HepG2 (cell line): ENCODE data around the gene GALNT10. TPM values are rescaled to one million over a fixed set of nuclear protein-coding genes. Genes with fewer than 3 reads are reported as not detected.

ENCODE experiments used
- ATAC-seq: fragments of 200-7000 bp; cut with Tn5 transposase; 3 replicates; pipeline ENCODE4 v1.9.1; 2020; ENCODE audit warnings: mild to moderate bottlenecking, moderate library complexity
- BruUV-seq: library from RNA; stranded (reverse); fragments of 400-500 nt; replicated peaks from 2 replicates; lab custom pipeline; 2021; lab: Mats Ljungman, UMichigan
- CTCF ChIA-PET: fragments of 300-600 bp; formaldehyde crosslinking; extraction: SDS; loops from one replicate; lab custom pipeline; 2021; ENCODE audit warnings: low total read pairs, inconsistent platforms, low intra/inter-chr PET ratio; lab: Yijun Ruan, JAX
- POLR2A ChIA-PET: fragments of 350-600 bp; sonication (Branson Sonifier 250); formaldehyde crosslinking; loops from one replicate; lab custom pipeline; 2020; ENCODE audit warnings: antibody characterized with exemption, inconsistent platforms; lab: Yijun Ruan, JAX
- DNase-seq: peaks from one replicate; pipeline ENCODE4 v3.0.0-alpha.2; 2015; ENCODE audit warnings: low spot score
- FAIRE-seq: peaks from 3 replicates; lab custom pipeline; 2011; peaks lifted over from hg19 to GRCh38; lab: Jason Lieb, UNC
- H2AFZ ChIP-seq: one replicate; pipeline ENCODE4 v1.6.1; 2011; ENCODE audit warnings: low read length, inconsistent platforms
- H3K27ac ChIP-seq: fragments of 300-600 bp; 3 replicates; pipeline ENCODE4 v1.8.0; 2011; ENCODE audit warnings: mixed run types, mild to moderate bottlenecking, mixed read lengths, low read length, inconsistent platforms; ENCODE audit not compliant: insufficient read depth; ENCODE audit errors: extremely low read length
- H3K27me3 ChIP-seq, 2 experiments: fragments of 200-600 bp in 1 of 2; 2 replicates in 1 of 2; 3 replicates in 1 of 2; pipeline versions ENCODE4 v1.6.0 to v1.8.0; 2011; ENCODE audit warnings: low read length in 2 of 2, mild to moderate bottlenecking in 2 of 2, moderate library complexity in 2 of 2, inconsistent platforms in 1 of 2; ENCODE audit not compliant: insufficient read depth in 2 of 2, control insufficient read depth in 1 of 2
- H3K36me3 ChIP-seq, 2 experiments: fragments of 200-600 bp in 1 of 2; replicated peaks in 1 of 2; 2 replicates in 1 of 2; 3 replicates in 1 of 2; pipeline versions ENCODE4 v1.5.1 to v1.8.0; 2011; ENCODE audit warnings: low read length in 2 of 2, inconsistent platforms in 1 of 2; ENCODE audit not compliant: insufficient read depth in 2 of 2, control insufficient read depth in 1 of 2
- H3K4me1 ChIP-seq: 2 replicates; pipeline ENCODE4 v1.5.1; 2012; ENCODE audit warnings: low read length, inconsistent platforms; ENCODE audit not compliant: insufficient read depth
- H3K4me2 ChIP-seq: 2 replicates; pipeline ENCODE4 v1.6.0; 2011; ENCODE audit warnings: low read depth, low read length, inconsistent platforms
- H3K4me3 ChIP-seq, 3 experiments: fragments of 200-600 bp in 1 of 3; sonication (generic), shearing (Covaris generic) in 1 of 3; replicated peaks in 1 of 3; 2 replicates each; pipeline ENCODE4 v1.5.1; 2011 to 2016; ENCODE audit warnings: low read length in 3 of 3, inconsistent platforms in 2 of 3, low read depth in 2 of 3, mild to moderate bottlenecking in 2 of 3, control low read depth in 1 of 3, mixed read lengths in 1 of 3; ENCODE audit not compliant: insufficient read depth in 1 of 3
- H3K79me2 ChIP-seq: one replicate; pipeline ENCODE4 v1.6.1; 2011; ENCODE audit warnings: low read length, inconsistent platforms; ENCODE audit not compliant: insufficient read depth
- H3K9ac ChIP-seq: 2 replicates; pipeline ENCODE4 v1.6.0; 2011; ENCODE audit warnings: mild to moderate bottlenecking, low read depth, low read length, inconsistent platforms; ENCODE audit not compliant: insufficient read depth
- H3K9me3 ChIP-seq: 2 replicates; pipeline ENCODE4 v1.5.1; 2012; ENCODE audit warnings: mild to moderate bottlenecking, low read length
- H4K20me1 ChIP-seq: 2 replicates; pipeline ENCODE4 v1.6.0; 2011; ENCODE audit warnings: inconsistent platforms, mild to moderate bottlenecking, low read length, moderate library complexity; ENCODE audit not compliant: insufficient read depth
- AKAP8 ChIP-seq: sonication (generic); formaldehyde crosslinking; IDR thresholded peaks from 2 replicates; pipeline ENCODE4 v1.5.1; 2020; ENCODE audit warnings: mild to moderate bottlenecking, missing genetic modification reagents
- FOXP1 ChIP-seq, 2 experiments: fragments of 450-650 bp in 1 of 2; IDR thresholded peaks; 2 replicates each; pipeline ENCODE4 v1.6.1; 2017 to 2018; ENCODE audit warnings: antibody characterized with exemption in 1 of 2
- KAT7 ChIP-seq: IDR thresholded peaks from 2 replicates; pipeline ENCODE4 v1.6.1; 2018; ENCODE audit warnings: borderline replicate concordance, missing compliant biosample characterization
- KDM1A ChIP-seq: IDR thresholded peaks from 2 replicates; pipeline ENCODE4 v1.6.1; 2016; ENCODE audit warnings: missing compliant biosample characterization
- MED8 ChIP-seq: sonication (generic); formaldehyde crosslinking; IDR thresholded peaks from 2 replicates; pipeline ENCODE4 v1.8.1; 2023; ENCODE audit warnings: mild to moderate bottlenecking, missing genetic modification reagents; ENCODE audit not compliant: insufficient replicate concordance
- PPARG ChIP-seq: conservative IDR thresholded peaks from 2 replicates; pipeline ENCODE4 v1.6.1; 2016; ENCODE audit warnings: missing biosample characterization, missing genetic modification reagents
- REPIN1 ChIP-seq: sonication (generic); formaldehyde crosslinking; IDR thresholded peaks from 2 replicates; pipeline ENCODE4 v1.8.0; 2022; ENCODE audit warnings: missing genetic modification reagents, low read depth, mild to moderate bottlenecking, borderline replicate concordance
- SP140L ChIP-seq: sonication (generic); formaldehyde crosslinking; IDR thresholded peaks from 2 replicates; pipeline ENCODE4 v1.4.0; 2020; ENCODE audit warnings: missing genetic modification reagents, borderline replicate concordance
- TGIF2 ChIP-seq: IDR thresholded peaks from 2 replicates; pipeline ENCODE4 v1.6.1; 2016; ENCODE audit warnings: control low read depth, missing compliant biosample characterization
- ZNF331 ChIP-seq: sonication (generic); formaldehyde crosslinking; IDR thresholded peaks from 2 replicates; pipeline ENCODE4 v1.4.0; 2020; ENCODE audit warnings: missing genetic modification reagents
- ZNF367 ChIP-seq: sonication (generic); formaldehyde crosslinking; IDR thresholded peaks from 2 replicates; pipeline ENCODE4 v1.4.0; 2020; ENCODE audit warnings: missing genetic modification reagents, borderline replicate concordance
- ZNF766 ChIP-seq: sonication (generic); formaldehyde crosslinking; IDR thresholded peaks from 2 replicates; pipeline ENCODE4 v1.5.0; 2020; ENCODE audit warnings: missing genetic modification reagents, borderline replicate concordance
- whole genome bisulfite sequencing: methylation state at CpG from one replicate; pipeline ENCODE4 v1.1.6; 2017; ENCODE audit warnings: low lambda C conversion rate; 5-methylcytosine and 5-hydroxymethylcytosine counted together
- in situ Hi-C: cut with HindIII; loops from 2 replicates; pipeline ENCODE4 v1.10.0; 2017; ENCODE audit warnings: low pct_unique_long_range_greater_than_20kb; ENCODE audit not compliant: extremely low pct_ligation_motif_present
- intact Hi-C: fragments of 100-400 bp; cut with micrococcal nuclease; formaldehyde crosslinking; loops from one replicate; pipeline ENCODE4 v1.10.0; 2022; ENCODE audit not compliant: unreplicated experiment
- polyA plus RNA-seq, 8 experiments: library from polyadenylated mRNA; depleted of rRNA in 3 of 8; stranded (reverse) in 7 of 8; unstranded in 1 of 8; fragments of >200 nt; fragmentation: Illumina TruSeq in 4 of 8; extraction: Trizol in 4 of 8; gene quantifications; 2 replicates each; pipeline versions ENCODE4 v1.2.1 to v1.2.3, GENCODE V29; 2011 to 2016; ENCODE audit warnings: low read depth in 4 of 8, missing spikeins in 1 of 8, mixed read lengths in 1 of 8; ENCODE audit not compliant: insufficient read depth in 1 of 8
- total RNA-seq, 5 experiments: library from RNA; depleted of rRNA; stranded (reverse); fragments of >200 nt; fragmentation: Illumina TruSeq; extraction: Trizol; gene quantifications; 2 replicates each; pipeline ENCODE4 v1.2.3, GENCODE V29; 2016; ENCODE audit warnings: low read depth in 1 of 5
- TF ChIP-seq, protein P1 (sequence below): sonication (generic); formaldehyde crosslinking; IDR thresholded peaks from 2 replicates; pipeline ENCODE4 v1.5.1; 2020; ENCODE audit warnings: mild to moderate bottlenecking, missing genetic modification reagents, moderate library complexity
- TF ChIP-seq, protein P2 (sequence below): sonication (generic); formaldehyde crosslinking; IDR thresholded peaks from 2 replicates; pipeline ENCODE4 v1.4.0; 2020; ENCODE audit warnings: missing genetic modification reagents

GALNT10 gene
- total and polyA plus RNA-seq, 2 of the 13 experiments (the other 11 are each of a cell fraction or from before 2014, with no cell fraction given) = 8.1 to 11.2 TPM

DNA sequence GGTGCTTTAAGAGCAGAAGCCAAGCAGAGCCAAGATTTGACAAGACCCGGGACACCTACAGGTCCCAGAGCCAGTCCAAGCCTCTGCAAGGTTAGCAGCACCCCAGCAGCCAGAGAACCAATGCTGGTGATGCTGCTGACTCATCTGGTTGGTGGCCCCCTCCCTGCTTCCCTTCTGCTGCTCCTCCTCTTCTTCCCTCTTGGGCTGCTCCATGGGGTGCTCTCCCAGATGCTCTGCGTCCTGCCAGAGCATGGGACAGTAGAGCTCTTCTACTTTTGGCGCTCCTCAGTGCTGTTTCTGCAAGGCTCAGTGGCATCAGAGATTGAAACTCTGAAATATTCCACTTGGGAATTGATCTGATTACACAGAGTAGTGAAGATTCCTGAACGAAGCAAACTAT, 179.1 kb downstream of the GALNT10 start (continued):
- TF ChIP-seq, protein P1, sequence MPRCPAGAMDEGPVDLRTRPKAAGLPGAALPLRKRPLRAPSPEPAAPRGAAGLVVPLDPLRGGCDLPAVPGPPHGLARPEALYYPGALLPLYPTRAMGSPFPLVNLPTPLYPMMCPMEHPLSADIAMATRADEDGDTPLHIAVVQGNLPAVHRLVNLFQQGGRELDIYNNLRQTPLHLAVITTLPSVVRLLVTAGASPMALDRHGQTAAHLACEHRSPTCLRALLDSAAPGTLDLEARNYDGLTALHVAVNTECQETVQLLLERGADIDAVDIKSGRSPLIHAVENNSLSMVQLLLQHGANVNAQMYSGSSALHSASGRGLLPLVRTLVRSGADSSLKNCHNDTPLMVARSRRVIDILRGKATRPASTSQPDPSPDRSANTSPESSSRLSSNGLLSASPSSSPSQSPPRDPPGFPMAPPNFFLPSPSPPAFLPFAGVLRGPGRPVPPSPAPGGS (CRISPR knock-in tag) = no peak
- TF ChIP-seq ZNF331 (CRISPR knock-in tag) = no peak
- no peak for TF ChIP-seq MED8 (CRISPR knock-in tag)
- TF ChIP-seq, protein P2, sequence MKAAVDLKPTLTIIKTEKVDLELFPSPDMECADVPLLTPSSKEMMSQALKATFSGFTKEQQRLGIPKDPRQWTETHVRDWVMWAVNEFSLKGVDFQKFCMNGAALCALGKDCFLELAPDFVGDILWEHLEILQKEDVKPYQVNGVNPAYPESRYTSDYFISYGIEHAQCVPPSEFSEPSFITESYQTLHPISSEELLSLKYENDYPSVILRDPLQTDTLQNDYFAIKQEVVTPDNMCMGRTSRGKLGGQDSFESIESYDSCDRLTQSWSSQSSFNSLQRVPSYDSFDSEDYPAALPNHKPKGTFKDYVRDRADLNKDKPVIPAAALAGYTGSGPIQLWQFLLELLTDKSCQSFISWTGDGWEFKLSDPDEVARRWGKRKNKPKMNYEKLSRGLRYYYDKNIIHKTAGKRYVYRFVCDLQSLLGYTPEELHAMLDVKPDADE = no peak

DNA sequence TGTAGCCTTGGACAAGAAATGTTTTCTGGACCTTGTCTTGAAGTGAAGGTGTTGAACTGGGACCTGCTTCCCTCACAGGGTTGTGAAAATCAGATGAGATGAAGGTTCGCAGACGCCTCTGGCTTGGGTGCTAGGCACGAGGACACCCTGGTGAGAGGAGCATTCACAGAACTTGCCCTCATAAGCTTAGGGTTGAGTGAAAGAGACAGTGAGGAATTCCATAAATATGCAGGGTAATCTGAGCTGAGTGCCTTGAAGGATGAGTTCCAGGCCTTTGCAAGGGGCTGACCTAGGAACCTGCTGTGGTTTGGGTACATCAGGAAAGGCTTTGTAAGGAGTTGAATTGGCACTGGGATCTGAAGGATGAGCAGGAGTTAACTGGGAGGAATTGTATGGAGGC, 179.6 kb downstream of the GALNT10 start:
- Histone ChIP-seq H3K27ac (no peak overlapping the region), H3K9me3 (no peaks in the 10 kb centered on the region), H3K27me3 (no peaks in the 10 kb centered on the region), H2AFZ (no peak overlapping the region), H3K4me2 (no peak overlapping the region), H3K4me1 (peaks cover 49% of the 10 kb centered on the region), H4K20me1 (no peaks in the 10 kb centered on the region), H3K9ac (no peak overlapping the region), H3K79me2 (no peaks in the 10 kb centered on the region)
- DNase-seq = no peak
- CTCF ChIA-PET = no interaction called here
- 95% methylated on average over 3 of the region's 3 CpGs for WGBS
- POLR2A ChIA-PET = no interaction called here
- no peak for TF ChIP-seq AKAP8
- TF ChIP-seq PPARG (CRISPR knock-in tag) = no peak
- no peak for TF ChIP-seq ZNF367
- no peak for TF ChIP-seq REPIN1
- TF ChIP-seq FOXP1 (IDR thresholded peaks at IDR 0.05) = no peak
- TF ChIP-seq FOXP1 (CRISPR knock-in tag; IDR thresholded peaks at IDR 0.05) = no peak
- no peak for TF ChIP-seq TGIF2 (CRISPR knock-in tag)
- TF ChIP-seq ZNF766 (CRISPR knock-in tag) = no peak
- TF ChIP-seq KDM1A (CRISPR knock-in tag) = no peak
- no peak for TF ChIP-seq KAT7 (CRISPR knock-in tag)
- TF ChIP-seq SP140L (CRISPR knock-in tag) = no peak
- TF ChIP-seq, all 625 proteins: peak for 0
- no peaks in the 10 kb centered on the region for H3K36me3 ChIP-seq
- intact Hi-C loops (no loop called here), in situ Hi-C loops (no loop called here)
- FAIRE-seq = no peak
- no peak overlapping the region for H3K4me3 ChIP-seq
- BruUV-seq = no TSS peak
- ATAC-seq = no peak
